ENCODE data around the gene ADH6.

- TF ChIP-seq CTCF (IDR thresholded peaks at IDR 0.05) (no peak), POLR2AphosphoS5 (IDR thresholded peaks at IDR 0.05) (no peak)
Observed at GRCh38 chr4:99180382-99181070, 38.5 kb downstream of the ADH6 start.

All from prostate gland (tissue), 2 donors.